Fibroblast of villous mesenchyme (primary cell): ENCODE data around the gene FAM43A. TPM values are rescaled to one million over a fixed set of nuclear protein-coding genes. Genes with fewer than 3 reads are reported as not detected.

Experiments
- DNase-seq: peaks from one replicate; pipeline ENCODE4 v3.0.0-alpha.2; 2010; ENCODE audit warnings: low read depth
- H3K4me3 ChIP-seq: 2 replicates; pipeline ENCODE4 v1.5.1; 2011; ENCODE audit warnings: low read depth, mild to moderate bottlenecking, low read length
- CTCF ChIP-seq: IDR thresholded peaks from 2 replicates; pipeline ENCODE4 v1.5.1; 2012; ENCODE audit warnings: low read depth, mild to moderate bottlenecking, low read length; ENCODE audit not compliant: insufficient read depth
- total RNA-seq: library from RNA; depleted of rRNA; stranded (reverse); fragments of >200 nt; gene quantifications from 2 replicates; pipeline ENCODE4 v1.2.3, GENCODE V29; 2012

FAM43A gene
- total RNA-seq, 1 donor: 22.0 TPM

- no peak overlapping the region for H3K4me3 ChIP-seq
- no peak for DNase-seq
- no peak for TF ChIP-seq CTCF
These were observed 37.9 kb upstream of the FAM43A start for GRCh38 chr3:194647747-194648146.

GRCh38 chr3:194654443-194654842, 31.2 kb upstream of the FAM43A start:
- DNase-seq: no peak
- TF ChIP-seq CTCF: no peak
- H3K4me3 ChIP-seq: no peak overlapping the region

GRCh38 chr3:194657439-194657838, 28.2 kb upstream of the FAM43A start:
- no peak overlapping the region for H3K4me3 ChIP-seq
- no peak for TF ChIP-seq CTCF
- DNase-seq: no peak

- no peak overlapping the region for H3K4me3 ChIP-seq
- no peak for TF ChIP-seq CTCF
- no peak for DNase-seq
These were observed 27.0 kb upstream of the FAM43A start for GRCh38 chr3:194658477-194659242.

- no peak for TF ChIP-seq CTCF
- H3K4me3 ChIP-seq: no peak overlapping the region
- DNase-seq: no peak
These were observed 25.9 kb upstream of the FAM43A start for GRCh38 chr3:194659778-194660177.

GRCh38 chr3:194661374-194661773, 24.3 kb upstream of the FAM43A start:
- TF ChIP-seq CTCF: no peak
- H3K4me3 ChIP-seq: no peak overlapping the region
- peak; percentile 87 for DNase-seq

- TF ChIP-seq CTCF: no peak
- no peak overlapping the region for H3K4me3 ChIP-seq
- peak; percentile 60 for DNase-seq
These were observed 23.7 kb upstream of the FAM43A start for GRCh38 chr3:194661946-194662345.
